BE2C (cell line): Measurements from ENCODE around the gene ARHGEF37.
A peak's percentile ranks its signal among the peaks of the same experiment; 100 is the strongest.

Experiments
- DNase-seq: peaks from one replicate; pipeline ENCODE4 v3.0.0-alpha.2; 2020
- H3K27me3 ChIP-seq: fragments of 250-450 bp; sonication (Bioruptor Pico); 2 replicates; pipeline ENCODE4 v1.5.1; 2020; ENCODE audit warnings: mild to moderate bottlenecking
- H3K36me3 ChIP-seq: fragments of 250-450 bp; sonication (Bioruptor Pico); 2 replicates; pipeline ENCODE4 v1.5.1; 2020; ENCODE audit warnings: mild to moderate bottlenecking
- H3K4me1 ChIP-seq: fragments of 250-450 bp; sonication (Bioruptor Pico); 2 replicates; pipeline ENCODE4 v1.5.1; 2020
- H3K4me3 ChIP-seq: 2 replicates; pipeline ENCODE4 v1.5.1; 2011; ENCODE audit warnings: low read depth, low read length
- H3K9me3 ChIP-seq: fragments of 250-450 bp; sonication (Bioruptor Pico); 2 replicates; pipeline ENCODE4 v1.5.1; 2020
- CTCF ChIP-seq: IDR thresholded peaks from 2 replicates; pipeline ENCODE4 v1.5.1; 2012; ENCODE audit warnings: mild to moderate bottlenecking, low read depth, low read length

Gene ARHGEF37

DNA sequence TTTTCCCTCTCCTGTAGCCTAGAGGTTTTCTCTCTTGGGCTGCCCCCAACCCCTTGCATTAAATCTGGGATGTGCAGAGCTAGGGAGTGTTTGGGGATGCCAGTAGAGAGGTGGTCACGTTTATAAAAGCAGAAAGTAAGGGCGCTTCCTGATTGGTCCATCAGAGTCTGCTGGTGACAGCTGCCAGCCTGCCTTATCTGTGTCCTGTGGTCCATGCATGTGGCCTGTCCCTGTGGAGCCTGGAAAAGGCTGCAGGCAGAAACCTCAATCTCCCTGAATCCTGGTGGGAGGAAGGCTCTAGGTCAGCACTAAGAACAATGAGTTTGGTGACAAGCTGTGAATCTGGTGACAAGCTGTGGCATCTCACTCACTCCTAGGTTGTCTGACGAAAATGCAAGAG lies 42.2 kb downstream of the ARHGEF37 start:
- no peak overlapping the region for H3K4me3 ChIP-seq
- no peaks in the 10 kb centered on the region for H3K9me3 ChIP-seq
- peak; percentile 79 for DNase-seq
- peaks cover 32% of the 10 kb centered on the region for H3K4me1 ChIP-seq
- TF ChIP-seq CTCF = no peak
- H3K27me3 ChIP-seq = no peaks in the 10 kb centered on the region
- H3K36me3 ChIP-seq = no peaks in the 10 kb centered on the region

- Histone ChIP-seq H3K9me3 (no peaks in the 10 kb centered on the region), H3K36me3 (no peaks in the 10 kb centered on the region), H3K4me1 (peaks cover 29% of the 10 kb centered on the region), H3K4me3 (no peak overlapping the region), H3K27me3 (no peaks in the 10 kb centered on the region)
- DNase-seq = no peak
- TF ChIP-seq CTCF = no peak
Measured at GRCh38 chr5:149627070-149627469, 45.8 kb downstream of the ARHGEF37 start.

DNA sequence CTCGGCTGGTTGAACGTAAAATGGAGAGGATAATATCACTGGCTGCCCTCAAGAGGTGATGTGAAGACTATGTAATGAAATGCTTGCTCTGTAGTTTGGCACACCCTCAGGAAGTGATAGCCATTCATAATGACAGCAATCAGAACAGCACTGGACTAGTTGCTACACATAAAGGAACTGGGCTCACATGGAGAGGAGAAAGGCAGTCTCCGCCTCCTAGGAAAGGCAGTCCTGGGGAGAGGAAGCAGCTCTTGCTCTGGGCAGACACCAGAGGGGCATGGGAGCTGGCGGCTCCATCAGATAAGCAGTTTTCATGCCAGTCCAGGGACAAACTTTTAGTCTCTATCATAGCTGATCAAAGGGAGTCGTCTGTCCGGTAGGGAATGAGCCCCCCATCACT lies 46.9 kb downstream of the ARHGEF37 start:
- no peaks in the 10 kb centered on the region for H3K9me3 ChIP-seq
- peaks cover 19% of the 10 kb centered on the region for H3K4me1 ChIP-seq
- peak; percentile 51 for DNase-seq
- H3K27me3 ChIP-seq = no peaks in the 10 kb centered on the region
- H3K4me3 ChIP-seq = no peak overlapping the region; the same call in 1 of the 2 replicates
- TF ChIP-seq CTCF = no peak
- H3K36me3 ChIP-seq = no peaks in the 10 kb centered on the region

GRCh38 chr5:149628846-149629388 lies 47.6 kb downstream of the ARHGEF37 start:
- H3K4me3 ChIP-seq = no peak overlapping the region

GRCh38 chr5:149629421-149629820 lies 48.1 kb downstream of the ARHGEF37 start:
- no peak overlapping the region for H3K4me3 ChIP-seq
- no peaks in the 10 kb centered on the region for H3K9me3 ChIP-seq
- H3K4me1 ChIP-seq = peaks cover 7% of the 10 kb centered on the region
- no peaks in the 10 kb centered on the region for H3K36me3 ChIP-seq
- TF ChIP-seq CTCF = no peak
- H3K27me3 ChIP-seq = no peaks in the 10 kb centered on the region
- no peak for DNase-seq

More at GRCh38 chr5:149628846-149629388, 47.6 kb downstream of the ARHGEF37 start:
- DNase-seq = no peak
- no peaks in the 10 kb centered on the region for H3K9me3 ChIP-seq
- TF ChIP-seq CTCF = no peak
- no peaks in the 10 kb centered on the region for H3K36me3 ChIP-seq
- H3K27me3 ChIP-seq = no peaks in the 10 kb centered on the region
- H3K4me1 ChIP-seq = peaks cover 12% of the 10 kb centered on the region

GRCh38 chr5:149630337-149630736 lies 49.0 kb downstream of the ARHGEF37 start:
- H3K4me1 ChIP-seq = peaks cover 6% of the 10 kb centered on the region; the same call in 1 of the 2 replicates
- TF ChIP-seq CTCF = no peak
- no peak overlapping the region for H3K4me3 ChIP-seq
- peak; percentile 40 for DNase-seq
- no peaks in the 10 kb centered on the region for H3K9me3 ChIP-seq
- H3K36me3 ChIP-seq = no peaks in the 10 kb centered on the region
- H3K27me3 ChIP-seq = no peaks in the 10 kb centered on the region
